ENCODE results near the gene FAAP24.
"Not testable (repeated sequence)": the region's sequence is repeated elsewhere in the genome, so short reads cannot be mapped to it uniquely, and the experiment has no call there.

FAAP24 gene, protein sequence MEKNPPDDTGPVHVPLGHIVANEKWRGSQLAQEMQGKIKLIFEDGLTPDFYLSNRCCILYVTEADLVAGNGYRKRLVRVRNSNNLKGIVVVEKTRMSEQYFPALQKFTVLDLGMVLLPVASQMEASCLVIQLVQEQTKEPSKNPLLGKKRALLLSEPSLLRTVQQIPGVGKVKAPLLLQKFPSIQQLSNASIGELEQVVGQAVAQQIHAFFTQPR

GRCh38 chr19:32971715-32972540 is at the start of gene FAAP24, which contains the start of gene CEP89:
Gene FAAP24 (plus strand): TSS chr19:32972242. CDS start chr19:32973197, 955 bp downstream.
Gene CEP89 (minus strand): TSS chr19:32971958. CDS start chr19:32971874, 84 bp downstream.
- in situ Hi-C loops (cut with MboI; ENCODE audit: low sequenced_read_pairs): no loop called here

DNA sequence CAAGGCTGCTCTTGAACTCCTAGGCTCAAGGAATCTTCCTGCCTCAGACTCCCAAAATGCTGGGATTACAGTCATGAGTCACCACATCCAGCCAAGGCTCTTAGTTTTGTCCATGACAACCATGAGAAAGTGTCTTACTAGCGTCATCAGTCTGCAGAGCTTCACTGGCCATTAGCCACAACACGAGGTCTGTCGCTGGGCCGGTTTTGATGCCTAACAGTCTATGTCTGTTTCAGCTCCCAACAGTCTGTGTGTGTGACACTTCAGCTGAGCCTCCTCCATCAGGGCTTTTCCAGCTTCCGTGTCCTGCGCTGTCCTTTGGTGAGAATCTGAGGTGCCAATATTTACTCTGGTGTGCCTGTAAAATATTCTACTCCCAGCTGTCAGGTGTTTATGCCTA is 47.8 kb upstream of the FAAP24 start:
- in situ Hi-C loops (cut with MboI; ENCODE audit: low sequenced_read_pairs): no loop called here

DNA sequence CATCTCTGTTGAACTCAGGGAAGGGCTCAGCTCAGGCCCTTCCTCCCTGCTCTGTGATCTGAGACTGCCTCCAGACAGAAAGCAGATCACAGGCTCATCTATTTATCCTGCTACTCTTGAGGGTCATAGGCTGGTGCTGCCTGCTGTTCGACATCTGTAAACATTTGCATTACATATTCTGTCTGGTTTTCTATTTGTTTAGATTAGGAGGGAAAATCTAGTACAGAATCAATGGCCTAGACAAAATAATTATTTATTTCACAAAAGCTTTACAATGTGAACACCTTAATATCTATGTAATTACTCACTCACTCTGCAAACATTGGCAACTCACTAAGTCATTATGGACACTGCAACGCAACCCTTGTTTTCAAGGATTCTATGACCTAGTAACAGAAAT is 43.2 kb upstream of the FAAP24 start:
- in situ Hi-C loops (cut with MboI; ENCODE audit: low sequenced_read_pairs): no loop called here

- in situ Hi-C loops (cut with MboI; ENCODE audit: low sequenced_read_pairs): no loop called here
Measured at GRCh38 chr19:32930567-32930966, 41.5 kb upstream of the FAAP24 start.

DNA sequence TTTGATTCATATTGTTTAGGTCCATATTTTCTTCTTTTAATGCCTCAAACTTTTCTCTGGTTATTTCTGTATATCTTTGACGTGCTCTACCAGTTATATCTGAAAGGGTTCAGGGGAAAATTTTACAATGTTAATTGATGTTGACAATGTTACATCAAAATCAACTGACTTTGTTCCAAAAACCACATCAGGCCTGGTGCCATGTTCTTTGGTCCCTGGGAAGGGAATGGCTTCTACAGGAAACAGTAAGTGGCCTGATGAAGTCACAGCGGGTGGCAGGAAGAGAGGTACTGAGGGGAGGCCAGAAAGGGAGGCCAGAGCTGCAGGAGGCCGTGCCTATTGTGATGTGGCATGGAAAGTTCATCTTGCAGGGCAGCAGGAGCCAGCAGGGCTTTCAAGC is 38.5 kb upstream of the FAAP24 start:
- in situ Hi-C loops (cut with MboI; ENCODE audit: low sequenced_read_pairs): no loop called here

- in situ Hi-C loops (cut with MboI; ENCODE audit: low sequenced_read_pairs): no loop called here
Measured at GRCh38 chr19:32935629-32936028, 36.4 kb upstream of the FAAP24 start.

GRCh38 chr19:32936065-32936464 is 36.0 kb upstream of the FAAP24 start:
- in situ Hi-C loops (cut with MboI; ENCODE audit: low sequenced_read_pairs): no loop called here

- in situ Hi-C loops (cut with MboI; ENCODE audit: low sequenced_read_pairs): not testable (repeated sequence)
Measured at GRCh38 chr19:32941273-32941672, 30.8 kb upstream of the FAAP24 start.

DNA sequence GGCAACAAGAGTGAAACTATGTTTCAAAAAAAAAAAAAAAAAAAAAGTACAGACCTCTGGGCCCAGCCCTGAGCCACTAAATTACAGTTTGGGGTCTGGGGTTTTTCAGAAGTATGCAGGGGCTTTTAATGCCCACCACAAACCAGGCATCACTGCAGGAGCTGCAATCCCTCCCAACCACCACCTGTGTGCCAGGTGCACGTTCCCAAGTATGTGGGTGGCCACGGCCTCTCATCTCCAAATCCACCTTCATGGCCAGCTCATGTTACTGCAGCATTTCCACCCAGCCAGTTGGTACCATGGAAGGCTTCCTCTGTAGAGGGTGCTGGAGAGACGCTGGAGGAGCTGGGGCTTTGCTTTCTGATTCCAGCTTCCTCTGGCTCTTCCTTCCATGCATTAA is 26.8 kb upstream of the FAAP24 start:
- in situ Hi-C loops (cut with MboI; ENCODE audit: low sequenced_read_pairs): no loop called here

DNA sequence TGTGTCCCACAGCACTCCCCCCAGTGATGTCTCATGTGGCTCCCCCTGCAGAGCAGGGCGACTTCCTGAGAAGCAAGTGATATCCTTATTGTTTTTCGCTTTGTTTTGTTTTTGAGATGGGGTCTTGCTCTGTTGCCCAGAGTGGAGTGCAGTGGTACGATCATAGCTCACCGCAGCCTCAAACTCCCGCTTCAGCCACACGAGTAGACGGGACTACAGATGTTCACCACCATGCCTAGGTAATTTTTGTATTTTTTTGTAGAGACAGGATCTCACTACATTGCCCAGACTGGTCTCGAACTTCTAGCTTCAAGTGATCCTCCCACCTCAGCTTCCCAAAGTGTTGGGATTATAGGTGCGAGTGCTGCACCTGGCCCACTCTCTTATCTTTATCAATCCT is 5.3 kb upstream of the FAAP24 start:
- in situ Hi-C loops (cut with MboI; ENCODE audit: low sequenced_read_pairs): no loop called here

DNA sequence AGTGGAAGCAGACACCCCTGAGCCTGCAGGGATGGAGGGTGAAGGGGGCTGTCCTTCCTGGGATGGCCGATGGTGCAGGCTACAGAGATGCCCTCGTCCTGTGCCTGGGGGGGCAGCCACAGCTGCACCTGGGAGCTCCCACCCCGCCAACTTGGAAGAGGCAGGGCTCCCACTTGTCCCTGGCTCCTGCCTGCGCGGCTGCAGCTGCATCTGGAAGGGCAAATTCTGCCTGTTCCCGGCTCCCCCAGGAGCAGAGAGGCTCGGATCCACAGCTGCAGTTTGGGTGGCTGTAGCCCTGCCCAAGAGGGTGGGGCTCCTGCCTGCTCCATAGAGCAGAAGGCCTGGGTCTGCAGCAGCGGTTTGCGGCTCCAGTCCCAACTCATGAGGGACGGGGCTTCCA is 2.5 kb upstream of the FAAP24 start:
- in situ Hi-C loops (cut with MboI; ENCODE audit: low sequenced_read_pairs): no loop called here

- in situ Hi-C loops (cut with MboI; ENCODE audit: low sequenced_read_pairs): no loop called here
Measured at GRCh38 chr19:32971012-32971595, 938 bp upstream of the FAAP24 start.

DNA sequence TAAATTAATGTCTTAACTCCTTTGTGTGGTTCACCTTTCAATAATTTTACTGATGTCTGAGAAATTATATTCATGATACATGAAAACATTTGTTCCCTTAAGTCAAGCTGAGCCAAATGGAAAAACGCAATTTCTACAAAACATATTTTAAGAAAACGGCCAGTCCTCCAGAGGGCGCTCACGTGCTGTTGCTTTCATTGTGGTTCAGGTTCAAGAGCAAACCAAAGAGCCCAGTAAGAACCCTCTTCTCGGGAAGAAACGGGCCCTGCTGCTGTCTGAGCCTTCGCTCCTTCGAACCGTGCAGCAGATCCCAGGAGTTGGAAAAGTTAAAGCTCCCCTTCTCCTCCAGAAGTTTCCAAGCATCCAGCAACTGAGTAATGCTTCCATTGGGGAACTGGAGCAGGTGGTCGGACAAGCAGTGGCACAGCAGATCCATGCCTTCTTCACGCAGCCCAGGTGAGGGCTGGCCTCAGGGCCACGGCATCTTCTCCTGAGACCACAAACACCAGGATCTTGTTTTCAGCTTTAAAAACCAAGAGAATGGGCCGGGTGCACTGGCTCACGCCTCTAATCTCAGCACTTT is 4.3 kb downstream of the FAAP24 start:
- in situ Hi-C loops (cut with MboI; ENCODE audit: low sequenced_read_pairs): no loop called here

DNA sequence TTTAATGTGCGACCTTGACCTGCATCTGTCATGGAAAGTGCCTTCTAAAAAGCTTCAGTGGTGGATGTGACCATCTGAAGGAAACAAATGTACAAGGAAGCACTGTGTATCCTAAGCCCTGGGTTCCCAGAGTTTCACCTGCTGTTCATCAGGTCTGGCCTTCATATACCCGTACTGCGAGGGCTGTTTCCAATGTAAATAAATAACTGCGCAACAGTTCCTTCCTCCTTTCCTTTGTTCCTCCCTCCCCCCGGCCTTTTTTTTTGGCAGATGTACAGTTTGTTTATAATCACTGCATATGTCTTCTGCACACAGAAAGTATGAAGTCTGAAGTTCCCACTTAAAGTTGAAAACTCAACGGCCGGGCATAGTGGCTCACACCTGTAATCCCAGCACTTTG is 5.2 kb downstream of the FAAP24 start:
- in situ Hi-C loops (cut with MboI; ENCODE audit: low sequenced_read_pairs): no loop called here

DNA sequence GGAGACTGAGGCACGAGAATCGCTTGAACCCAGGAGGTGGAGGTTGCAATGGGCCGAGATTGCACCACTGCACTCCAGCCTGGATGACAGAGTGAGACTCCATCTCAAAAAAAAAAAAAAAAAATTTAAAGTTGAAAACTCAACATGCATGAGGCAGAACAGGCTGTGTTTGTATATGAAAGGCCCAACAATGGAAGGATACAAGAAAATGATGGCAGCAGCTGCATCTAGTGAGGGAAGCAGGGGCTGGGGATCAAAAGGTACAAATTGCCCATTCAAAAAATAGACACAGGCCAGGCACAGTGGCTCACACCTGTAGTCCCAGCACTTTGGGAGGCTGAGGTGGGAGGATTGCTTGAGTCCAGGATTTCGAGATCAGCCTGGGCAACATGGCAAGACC is 5.8 kb downstream of the FAAP24 start:
- in situ Hi-C loops (cut with MboI; ENCODE audit: low sequenced_read_pairs): not testable (repeated sequence)

DNA sequence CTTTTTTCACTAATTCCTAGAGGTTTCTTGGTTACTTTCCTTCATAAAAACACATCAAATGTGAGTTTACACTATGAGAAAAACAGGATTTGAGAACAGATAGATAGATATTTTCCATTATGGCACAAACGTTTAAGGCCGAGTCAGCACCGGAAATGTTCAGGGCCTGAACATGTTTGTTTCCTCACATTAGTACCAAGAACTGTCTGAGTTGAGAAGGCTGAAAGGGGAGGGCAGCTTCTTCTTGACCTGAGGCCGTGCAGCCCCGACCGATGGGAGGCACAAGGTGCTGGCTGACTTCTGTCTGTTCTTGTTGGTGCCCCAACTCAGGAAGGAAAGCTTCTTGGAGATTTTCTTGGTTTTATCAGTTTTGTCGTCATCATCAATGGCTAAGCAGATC is 7.8 kb downstream of the FAAP24 start:
- in situ Hi-C loops (cut with MboI; ENCODE audit: low sequenced_read_pairs): not testable (repeated sequence)

DNA sequence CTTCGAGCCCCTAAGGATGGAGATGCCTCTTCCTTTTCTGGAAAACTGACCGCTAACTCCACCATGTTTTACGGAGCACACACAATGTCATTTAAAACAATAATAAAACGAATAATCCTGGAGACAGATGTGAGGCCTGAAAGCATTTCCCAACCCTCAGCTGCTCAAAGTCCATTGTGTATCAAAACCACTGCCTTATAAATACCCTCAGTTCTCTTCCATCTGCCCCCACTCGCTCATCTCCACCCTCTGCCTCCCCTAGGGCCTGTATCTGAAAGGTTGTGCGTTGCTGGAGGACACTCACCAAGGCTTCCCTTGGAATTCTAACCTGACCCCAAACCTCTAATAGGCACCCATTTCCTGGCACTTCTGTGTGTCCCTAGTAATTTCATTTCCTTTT is 10.4 kb downstream of the FAAP24 start:
- in situ Hi-C loops (cut with MboI; ENCODE audit: low sequenced_read_pairs): not testable (repeated sequence)

- in situ Hi-C loops (cut with MboI; ENCODE audit: low sequenced_read_pairs): not testable (repeated sequence)
Measured at GRCh38 chr19:32988254-32988653, 16.2 kb downstream of the FAAP24 start.

- in situ Hi-C loops (cut with MboI; ENCODE audit: low sequenced_read_pairs): no loop called here
Measured at GRCh38 chr19:32988724-32989123, 16.7 kb downstream of the FAAP24 start.

- in situ Hi-C loops (cut with MboI; ENCODE audit: low sequenced_read_pairs): not testable (repeated sequence)
Measured at GRCh38 chr19:32995966-32996365, 23.9 kb downstream of the FAAP24 start.

GRCh38 chr19:32997061-32997464 is 25.0 kb downstream of the FAAP24 start:
- in situ Hi-C loops (cut with MboI; ENCODE audit: low sequenced_read_pairs): not testable (repeated sequence)
